GM21526 (cell line): Measurements from ENCODE around the gene NEU3.
"Not testable (repeated sequence)": the region's sequence is repeated elsewhere in the genome, so short reads cannot be mapped to it uniquely, and the experiment has no call there.

Source experiments
- ATAC-seq: cut with Tn5 transposase; IDR thresholded peaks from one replicate; pipeline ENCODE4 v1.9.1; 2021; ENCODE audit warnings: moderate library complexity; ENCODE audit not compliant: unreplicated experiment, low FRiP score

NEU3 gene, protein sequence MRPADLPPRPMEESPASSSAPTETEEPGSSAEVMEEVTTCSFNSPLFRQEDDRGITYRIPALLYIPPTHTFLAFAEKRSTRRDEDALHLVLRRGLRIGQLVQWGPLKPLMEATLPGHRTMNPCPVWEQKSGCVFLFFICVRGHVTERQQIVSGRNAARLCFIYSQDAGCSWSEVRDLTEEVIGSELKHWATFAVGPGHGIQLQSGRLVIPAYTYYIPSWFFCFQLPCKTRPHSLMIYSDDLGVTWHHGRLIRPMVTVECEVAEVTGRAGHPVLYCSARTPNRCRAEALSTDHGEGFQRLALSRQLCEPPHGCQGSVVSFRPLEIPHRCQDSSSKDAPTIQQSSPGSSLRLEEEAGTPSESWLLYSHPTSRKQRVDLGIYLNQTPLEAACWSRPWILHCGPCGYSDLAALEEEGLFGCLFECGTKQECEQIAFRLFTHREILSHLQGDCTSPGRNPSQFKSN

GRCh38 chr11:74988541-74989259 lies at the start of gene NEU3:
Gene NEU3 (plus strand): TSS chr11:74988933. CDS start chr11:74989061, 128 bp downstream.
- peak; percentile 83 for ATAC-seq

DNA sequence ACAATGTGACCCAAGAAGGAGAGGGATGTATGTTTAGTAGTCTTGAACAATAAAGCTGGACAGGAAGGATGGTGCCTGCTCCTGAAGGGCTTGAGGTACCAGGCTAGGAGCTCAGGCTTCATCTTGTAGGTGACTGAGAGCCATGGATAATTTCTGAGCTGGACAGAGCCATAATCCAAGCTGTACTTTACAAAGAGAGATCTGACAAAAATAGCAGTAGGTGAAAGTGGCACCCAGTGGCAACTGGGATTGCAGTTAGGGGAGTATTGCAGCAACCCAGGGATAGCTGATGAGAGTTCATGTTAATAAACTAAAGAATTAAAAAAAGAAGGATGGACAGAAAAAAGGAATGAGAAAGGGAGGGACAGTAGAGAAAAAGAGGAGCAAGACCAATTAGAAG lies 47.2 kb upstream of the NEU3 start:
- ATAC-seq = no peak

DNA sequence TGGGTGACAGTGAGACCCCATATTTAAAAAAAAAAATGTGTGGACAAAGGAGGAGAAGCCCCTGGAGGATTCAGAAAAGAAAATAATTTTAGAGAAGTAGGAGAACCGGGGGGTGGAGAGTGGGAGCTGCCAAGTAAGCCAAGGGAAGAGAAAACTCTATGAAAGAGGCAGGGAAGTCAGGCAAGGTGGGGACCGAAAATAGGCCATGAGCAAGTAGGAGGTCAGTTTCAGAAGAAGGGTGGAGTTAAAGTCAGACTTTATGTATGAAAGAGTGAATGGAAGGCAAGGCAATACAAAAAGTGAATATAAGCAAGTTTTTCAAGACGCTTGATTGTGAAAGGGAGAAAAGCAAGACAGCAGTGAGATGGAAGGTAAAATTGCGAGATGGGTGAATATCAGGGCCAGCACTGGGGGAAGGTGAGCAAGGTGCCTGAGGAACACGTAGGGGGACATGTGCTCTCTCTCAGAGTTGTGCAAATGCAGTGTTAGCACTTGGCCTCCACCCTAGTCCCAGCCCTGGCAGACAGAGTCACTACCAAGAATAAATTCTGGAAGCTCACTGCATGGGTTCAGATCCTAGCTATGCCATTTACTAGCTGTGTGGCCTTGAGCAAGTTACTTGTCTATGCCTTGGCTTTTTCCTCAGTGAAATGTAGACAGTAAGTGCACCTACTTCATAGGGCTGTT lies 46.5 kb upstream of the NEU3 start:
- ATAC-seq = no peak

GRCh38 chr11:74948546-74948897 lies 40.2 kb upstream of the NEU3 start:
- ATAC-seq = peak; percentile 15

DNA sequence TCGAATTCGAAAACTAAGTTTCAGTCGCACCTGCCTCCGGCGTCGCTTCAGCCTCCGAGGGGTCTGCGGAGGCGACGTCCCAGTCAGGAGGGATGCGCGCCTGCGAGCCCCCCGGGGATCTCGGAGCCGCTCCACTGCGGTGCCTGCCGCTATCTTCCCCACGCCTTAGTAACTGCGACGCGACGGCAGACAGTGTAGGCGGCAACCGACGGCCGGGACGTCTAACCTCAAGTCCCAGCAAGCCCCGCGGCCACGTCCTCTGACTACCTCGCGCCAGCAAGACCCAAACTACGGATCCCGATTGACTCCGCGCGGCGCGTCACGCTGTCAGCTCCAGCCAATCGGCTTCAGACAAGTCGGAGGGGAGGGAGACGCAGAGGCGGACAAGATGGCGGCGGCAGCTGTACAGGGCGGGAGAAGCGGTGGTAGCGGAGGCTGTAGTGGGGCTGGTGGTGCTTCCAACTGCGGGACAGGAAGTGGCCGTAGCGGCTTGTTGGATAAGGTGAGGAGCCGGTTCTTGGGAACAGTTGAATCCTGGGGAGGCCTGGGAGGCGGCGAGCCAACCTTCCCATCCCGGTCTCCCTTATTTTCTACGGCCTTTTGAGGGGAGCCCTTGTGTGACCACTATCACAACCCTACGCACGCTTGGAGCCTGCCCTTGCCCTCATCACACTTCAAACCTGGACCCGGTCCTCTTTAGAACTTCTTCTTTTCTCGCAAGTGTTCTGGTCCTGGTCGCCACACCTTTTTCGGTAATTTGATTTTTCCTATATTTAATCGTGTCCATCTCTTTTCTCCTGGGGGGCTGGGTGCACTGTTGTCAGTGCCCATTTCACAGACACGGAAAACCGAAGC lies 39.6 kb upstream of the NEU3 start, which contains the start of the genes SPCS2 and XRRA1:
SPCS2 (plus strand) TSS at position 369 of the 855 bp plus-strand sequence; CDS start at position 389, 20 bp downstream.
XRRA1 (minus strand) TSS at position 194 of the 855 bp plus-strand sequence. CDS start 8,213 bp downstream, outside the sequence.
- peak; percentile 85 for ATAC-seq

GRCh38 chr11:74949753-74950137 lies 39.0 kb upstream of the NEU3 start:
- no peak for ATAC-seq

- ATAC-seq = no peak
Measured at GRCh38 chr11:74950374-74950969, 38.3 kb upstream of the NEU3 start.

GRCh38 chr11:74951226-74951625 lies 37.5 kb upstream of the NEU3 start:
- ATAC-seq = no peak

- ATAC-seq = no peak
Measured at GRCh38 chr11:74952752-74953151, 36.0 kb upstream of the NEU3 start.

GRCh38 chr11:74953451-74953850 lies 35.3 kb upstream of the NEU3 start:
- ATAC-seq = no peak

- ATAC-seq = no peak
Measured at GRCh38 chr11:74954199-74954598, 34.5 kb upstream of the NEU3 start.

DNA sequence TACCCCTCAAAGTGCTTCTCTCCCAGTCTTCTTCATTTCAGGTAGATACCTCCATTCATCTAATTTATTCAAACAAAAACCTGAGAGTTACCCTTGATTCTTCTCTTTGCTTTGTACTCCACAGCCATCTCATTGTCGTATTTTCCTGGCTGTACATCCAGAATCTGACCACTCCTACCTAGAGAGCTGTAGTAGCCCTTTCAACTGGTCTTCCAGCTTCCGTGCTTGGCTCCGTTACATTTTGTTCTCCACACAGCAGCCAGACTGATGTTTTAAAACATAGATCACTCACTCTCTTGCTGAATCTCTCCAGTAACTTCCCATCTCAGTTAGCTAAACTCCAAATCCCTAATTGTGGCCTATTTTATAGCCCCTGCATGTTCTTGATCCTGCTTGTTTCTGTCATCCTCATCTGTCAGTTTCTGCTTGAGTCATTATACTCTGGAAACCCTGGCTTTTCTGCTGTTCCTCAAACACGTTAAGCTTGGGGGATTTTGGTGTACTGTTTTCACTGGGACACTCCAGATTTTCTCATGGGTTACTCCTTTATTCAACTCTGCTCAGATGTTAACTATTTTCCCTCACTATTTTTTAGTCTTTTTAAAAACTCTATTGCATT lies 32.2 kb upstream of the NEU3 start:
- ATAC-seq = no peak

DNA sequence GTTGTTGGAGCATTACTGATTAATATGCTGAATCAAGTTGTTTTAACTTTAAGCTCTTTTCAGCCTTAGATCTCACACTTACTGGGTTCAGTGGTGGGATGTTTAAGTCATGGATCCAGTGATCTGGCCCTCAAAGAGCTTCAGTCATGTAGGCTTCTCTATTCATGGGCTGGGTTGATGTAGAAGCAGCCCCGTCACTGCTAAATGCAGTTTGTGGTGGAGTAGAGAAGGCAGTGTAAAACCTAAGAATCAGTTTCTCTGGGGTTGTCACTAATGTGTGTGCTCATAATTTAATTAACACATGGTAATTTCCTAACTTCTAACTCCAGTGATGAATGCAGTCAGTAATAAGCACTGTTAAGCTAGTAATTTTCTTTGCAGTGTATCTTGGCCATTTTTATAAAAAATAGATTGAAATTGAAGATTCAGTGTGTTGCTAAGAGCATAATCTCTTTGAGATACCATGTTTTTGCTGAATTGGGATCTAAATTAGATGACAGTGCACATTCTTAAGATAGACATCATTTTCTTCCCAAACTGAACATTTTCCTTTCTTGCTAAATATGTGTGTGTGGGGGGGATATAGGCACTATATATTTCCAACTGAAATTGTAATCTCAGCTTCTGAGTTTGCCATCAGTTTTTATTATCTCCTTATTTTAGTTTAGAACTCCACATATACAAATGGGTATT lies 30.6 kb upstream of the NEU3 start:
- no peak for ATAC-seq

GRCh38 chr11:74960128-74960527 lies 28.6 kb upstream of the NEU3 start:
- ATAC-seq = not testable (repeated sequence)

DNA sequence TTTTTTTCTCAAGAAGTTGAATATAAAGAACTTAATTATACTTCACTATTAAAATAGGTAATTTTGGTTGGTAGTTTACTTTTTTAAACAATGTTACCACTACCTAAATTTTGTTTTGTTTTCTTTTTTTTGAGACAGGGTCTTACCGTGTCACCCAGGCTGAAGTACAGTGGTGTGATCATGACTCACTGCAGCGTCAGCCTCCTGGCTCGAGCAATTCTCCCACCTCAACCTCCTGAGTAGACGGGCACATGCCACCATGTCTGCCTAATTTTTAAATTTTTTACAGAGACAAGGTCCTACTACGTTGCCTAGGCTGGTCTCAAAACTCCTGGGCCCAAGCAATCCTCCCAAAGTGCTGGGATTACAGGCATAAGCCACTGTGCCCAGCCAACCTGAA lies 22.1 kb upstream of the NEU3 start:
- ATAC-seq = no peak

DNA sequence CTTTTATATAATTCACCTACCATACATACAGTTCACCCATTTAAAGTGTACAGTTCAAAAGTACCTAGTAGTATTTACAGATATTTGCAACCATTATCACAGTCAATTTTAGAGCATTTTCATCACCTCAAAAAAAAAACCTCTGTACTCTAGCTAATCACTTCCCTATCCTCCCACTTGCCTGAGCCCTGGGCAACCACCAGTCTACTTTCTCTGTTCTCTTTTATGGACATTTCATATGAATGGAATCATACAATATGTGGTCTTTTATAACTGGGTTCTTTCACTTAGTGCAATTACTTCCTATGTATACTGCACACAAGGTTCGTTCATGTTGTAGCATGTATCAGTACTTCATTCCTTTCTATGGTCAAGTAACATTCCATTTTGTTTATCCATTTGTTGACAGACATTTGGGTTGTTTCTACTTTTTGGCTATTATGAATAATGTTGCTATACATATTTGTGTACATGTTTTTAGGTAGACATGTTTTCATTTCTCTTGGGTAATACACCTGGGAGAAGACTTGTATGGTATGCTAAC lies 17.8 kb upstream of the NEU3 start:
- ATAC-seq = no peak

DNA sequence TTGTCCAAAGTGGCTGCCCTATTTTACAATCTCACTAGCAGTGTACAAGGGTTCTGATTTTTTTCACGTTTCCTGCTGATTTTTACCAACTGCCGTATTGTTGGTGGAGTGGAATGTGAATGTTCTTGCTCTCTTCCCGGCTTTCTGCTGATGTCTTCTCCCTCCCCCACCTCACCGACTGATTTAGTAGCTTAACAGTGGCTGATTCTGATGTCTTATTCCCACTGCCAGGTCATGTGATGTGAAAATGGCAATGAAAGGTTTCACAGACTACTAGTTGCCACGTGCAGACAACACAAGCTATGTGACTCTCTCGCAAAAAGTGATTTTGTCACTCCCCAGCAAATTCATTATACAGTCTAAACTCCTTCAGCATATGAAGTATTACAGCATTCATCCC lies 17.3 kb upstream of the NEU3 start:
- ATAC-seq = no peak

GRCh38 chr11:74978041-74978440 lies 10.7 kb upstream of the NEU3 start:
- no peak for ATAC-seq
